Tibial nerve (tissue), 4 donors: ENCODE results near the gene KICS2. TPM values are rescaled to one million over a fixed set of nuclear protein-coding genes. Genes with fewer than 3 reads are reported as not detected.
A peak's percentile ranks its signal among the peaks of the same experiment; 100 is the strongest.

Experiments used
- DNase-seq, 2 donors: peaks; one replicate each; pipeline ENCODE4 v3.0.0-alpha.2; 2019; ENCODE audit warnings: low spot score in 2 of 2
- H3K27ac ChIP-seq, 4 donors: fragments of 200-600 bp; sonication (generic) in 3 of 4; one replicate each; pipeline ENCODE4 v1.5.1; 2017 to 2019; ENCODE audit warnings: mild to moderate bottlenecking in 1 of 4
- H3K27me3 ChIP-seq, 2 donors: fragments of 200-600 bp; sonication (generic) in 1 of 2; one replicate each; pipeline versions ENCODE4 v1.5.1 to v1.6.0; 2017 to 2019
- H3K36me3 ChIP-seq, 3 donors: fragments of 200-600 bp; sonication (generic); one replicate each; pipeline ENCODE4 v1.5.1; 2018 to 2019
- H3K4me1 ChIP-seq, 4 donors: fragments of 200-600 bp; sonication (generic) in 3 of 4; one replicate each; pipeline ENCODE4 v1.5.1; 2017 to 2019
- H3K4me3 ChIP-seq, 4 donors: fragments of 200-600 bp; sonication (generic) in 3 of 4; one replicate each; pipeline ENCODE4 v1.5.1; 2017 to 2019; ENCODE audit warnings: mild to moderate bottlenecking in 1 of 4, moderate library complexity in 1 of 4
- H3K9me3 ChIP-seq, 4 donors: fragments of 200-600 bp; sonication (generic) in 3 of 4; one replicate each; pipeline ENCODE4 v1.5.1; 2017 to 2019
- EP300 ChIP-seq, 2 donors: sonication (generic); formaldehyde crosslinking; IDR thresholded peaks; one replicate each; pipeline ENCODE4 v1.6.1; 2017; ENCODE audit warnings: antibody characterized with exemption in 2 of 2, mild to moderate bottlenecking in 1 of 2
- POLR2A ChIP-seq, 2 donors: fragments of 450-650 bp; IDR thresholded peaks; one replicate each; pipeline ENCODE4 v1.6.1; 2017; ENCODE audit warnings: antibody characterized with exemption in 2 of 2, mild to moderate bottlenecking in 2 of 2, moderate library complexity in 2 of 2
- WGBS, 2 donors: methylation state at CpG; one replicate each; pipeline ENCODE4 v1.1.5; 2018; 5-methylcytosine and 5-hydroxymethylcytosine counted together
- small RNA-seq: library from RNA; depleted of rRNA; stranded (forward); fragments of <200 nt; gene quantifications from one replicate; pipeline ENCODE3, GENCODE V24; 2016
- total RNA-seq, 4 donors: library from RNA; depleted of rRNA; stranded (reverse); fragments of >200 nt; gene quantifications; one replicate each; pipeline ENCODE4 v1.1.0, GENCODE V29; 2016
- TF ChIP-seq, protein P1 (sequence below), 5 experiments: fragments of 200-600 bp in 3 of 5; fragments of 450-650 bp in 2 of 5; sonication (generic) in 3 of 5; IDR thresholded peaks; one replicate each; pipeline ENCODE4 v1.5.1; 2016 to 2019; ENCODE audit warnings: antibody characterized with exemption in 5 of 5, mild to moderate bottlenecking in 3 of 5, moderate library complexity in 2 of 5

KICS2 gene
- total RNA-seq, 4 donors from 2014 or later, result 7.6 to 14.4 (median 9.8) TPM

DNA sequence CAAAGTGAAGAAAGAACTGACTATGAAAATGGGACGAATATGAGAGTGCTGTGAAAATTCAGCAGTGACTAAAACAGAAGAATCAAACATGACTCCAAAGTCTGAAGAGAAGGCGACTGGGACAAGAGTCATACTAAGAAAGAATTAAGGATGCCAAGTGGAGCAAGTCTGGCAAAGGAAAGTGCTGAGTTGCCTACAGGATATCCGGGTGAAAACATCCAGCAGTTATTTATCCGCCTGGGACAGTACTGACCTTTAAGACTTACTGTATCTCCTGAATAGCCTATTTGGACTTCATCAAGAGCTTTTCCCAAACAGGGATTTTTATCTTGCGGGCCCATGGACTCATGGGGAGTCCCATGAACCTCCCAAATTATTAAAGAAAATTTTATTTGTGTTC is 41.1 kb downstream of the KICS2 start:
- peak overlapping the region in 2 of 4 donors; percentile 18 to 73 for H3K27ac ChIP-seq
- H3K27me3 ChIP-seq, result no peaks in the 10 kb centered on the region
- H3K4me3 ChIP-seq, result no peak overlapping the region
- no peaks in the 10 kb centered on the region for H3K36me3 ChIP-seq
- peaks cover 0 to 17% (median 3%) of the 10 kb centered on the region in 4 donors for H3K4me1 ChIP-seq
- 41 to 50% methylated on average over 5 of the region's 5 CpGs for WGBS, 2 donors
- no peak for DNase-seq
- TF ChIP-seq EP300 (IDR thresholded peaks at IDR 0.05), result no peak
- TF ChIP-seq, protein P1, sequence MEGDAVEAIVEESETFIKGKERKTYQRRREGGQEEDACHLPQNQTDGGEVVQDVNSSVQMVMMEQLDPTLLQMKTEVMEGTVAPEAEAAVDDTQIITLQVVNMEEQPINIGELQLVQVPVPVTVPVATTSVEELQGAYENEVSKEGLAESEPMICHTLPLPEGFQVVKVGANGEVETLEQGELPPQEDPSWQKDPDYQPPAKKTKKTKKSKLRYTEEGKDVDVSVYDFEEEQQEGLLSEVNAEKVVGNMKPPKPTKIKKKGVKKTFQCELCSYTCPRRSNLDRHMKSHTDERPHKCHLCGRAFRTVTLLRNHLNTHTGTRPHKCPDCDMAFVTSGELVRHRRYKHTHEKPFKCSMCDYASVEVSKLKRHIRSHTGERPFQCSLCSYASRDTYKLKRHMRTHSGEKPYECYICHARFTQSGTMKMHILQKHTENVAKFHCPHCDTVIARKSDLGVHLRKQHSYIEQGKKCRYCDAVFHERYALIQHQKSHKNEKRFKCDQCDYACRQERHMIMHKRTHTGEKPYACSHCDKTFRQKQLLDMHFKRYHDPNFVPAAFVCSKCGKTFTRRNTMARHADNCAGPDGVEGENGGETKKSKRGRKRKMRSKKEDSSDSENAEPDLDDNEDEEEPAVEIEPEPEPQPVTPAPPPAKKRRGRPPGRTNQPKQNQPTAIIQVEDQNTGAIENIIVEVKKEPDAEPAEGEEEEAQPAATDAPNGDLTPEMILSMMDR (IDR thresholded peaks at IDR 0.05), result no peak
- no peak for TF ChIP-seq POLR2A (IDR thresholded peaks at IDR 0.05)
- no peaks in the 10 kb centered on the region for H3K9me3 ChIP-seq

DNA sequence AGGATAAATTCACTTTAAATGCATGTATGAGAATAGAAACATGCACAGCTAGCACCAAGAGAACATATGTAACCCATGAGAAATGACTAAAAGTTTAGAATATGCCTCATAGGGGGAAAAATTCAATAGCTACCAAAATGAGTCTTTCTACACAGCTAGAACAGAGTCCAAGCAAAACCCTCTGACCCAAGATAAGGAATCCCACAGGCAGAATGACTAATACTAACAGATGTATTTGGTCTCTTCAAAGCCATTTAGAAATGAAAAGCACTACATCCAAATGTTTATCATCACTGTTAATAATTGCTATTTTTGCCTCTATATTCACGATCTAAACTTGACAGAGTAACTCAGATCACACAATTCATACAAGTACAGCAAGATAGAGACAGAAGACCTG is 44.0 kb downstream of the KICS2 start:
- WGBS, 2 donors, result 76 to 91% methylated on average over 1 of the region's 1 CpG
- Histone ChIP-seq H3K4me3 (no peak overlapping the region), H3K36me3 (no peaks in the 10 kb centered on the region), H3K27me3 (no peaks in the 10 kb centered on the region), H3K27ac (no peak overlapping the region), H3K4me1 (peaks cover 0 to 17% (median 3%) of the 10 kb centered on the region in 4 donors), H3K9me3 (no peaks in the 10 kb centered on the region)
- no peak for TF ChIP-seq POLR2A (IDR thresholded peaks at IDR 0.05)
- TF ChIP-seq, protein P1 (IDR thresholded peaks at IDR 0.05), result no peak
- TF ChIP-seq EP300 (IDR thresholded peaks at IDR 0.05), result no peak
- no peak for DNase-seq

DNA sequence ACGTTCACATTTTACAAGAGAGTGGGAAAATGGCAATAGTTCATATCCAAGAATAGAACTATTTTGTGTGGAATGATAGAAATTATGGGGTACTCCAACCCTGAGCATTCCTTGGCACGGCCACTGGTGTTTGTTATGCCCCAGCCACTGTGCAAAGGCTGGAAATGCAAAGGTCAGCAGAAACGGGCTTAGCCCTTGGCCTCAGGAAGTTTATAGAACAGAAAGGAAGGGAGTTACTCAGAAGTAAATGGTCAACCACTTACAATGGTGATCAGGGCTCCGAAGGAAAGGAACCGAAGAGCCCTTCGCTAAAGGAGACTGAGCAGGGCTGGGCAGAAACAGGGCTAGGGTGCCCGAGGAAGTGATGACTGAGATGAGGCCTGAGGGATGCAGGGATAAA is 45.1 kb downstream of the KICS2 start:
- TF ChIP-seq, protein P1 (IDR thresholded peaks at IDR 0.05), result no peak
- no peak for TF ChIP-seq POLR2A (IDR thresholded peaks at IDR 0.05)
- Histone ChIP-seq H3K9me3 (no peaks in the 10 kb centered on the region), H3K27ac (no peak overlapping the region), H3K27me3 (no peaks in the 10 kb centered on the region), H3K36me3 (no peaks in the 10 kb centered on the region), H3K4me3 (no peak overlapping the region), H3K4me1 (peaks cover 0 to 13% (median 3%) of the 10 kb centered on the region in 4 donors)
- 48 to 49% methylated on average over 7 of the region's 7 CpGs for WGBS, 2 donors
- DNase-seq, result no peak

DNA sequence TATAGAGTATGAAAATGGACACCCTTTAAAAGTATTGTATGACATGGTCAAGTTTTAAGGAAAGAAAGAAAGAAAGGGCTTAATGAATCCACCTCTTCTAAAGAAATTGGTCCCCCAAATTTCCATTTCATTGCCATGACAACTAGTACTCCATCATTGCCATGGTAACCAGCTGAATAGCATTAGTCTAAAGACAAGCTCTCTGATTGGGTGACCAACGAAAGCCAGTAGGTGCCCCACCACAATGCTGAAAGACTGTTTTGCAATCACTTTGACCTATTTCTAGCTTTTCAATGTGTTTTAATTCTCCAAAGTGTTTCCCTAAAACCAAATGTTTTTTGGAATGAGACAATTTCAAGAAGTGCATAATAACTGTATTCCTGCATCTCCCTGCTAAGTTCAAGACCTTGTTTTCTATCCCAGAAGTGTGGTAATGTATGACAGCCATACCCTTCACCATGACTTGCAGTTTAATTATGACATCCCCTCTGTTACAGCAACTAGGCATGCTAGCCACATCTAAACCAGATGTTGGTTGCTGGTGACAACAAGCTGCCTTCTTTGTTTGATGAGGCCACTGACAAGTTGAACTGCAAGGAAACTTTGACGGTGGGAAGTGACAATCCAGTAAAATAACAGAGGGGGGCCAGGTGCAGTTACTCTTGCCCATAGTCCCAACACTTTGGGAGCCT is 46.7 kb downstream of the KICS2 start:
- Histone ChIP-seq H3K4me1 (no peaks in the 10 kb centered on the region), H3K36me3 (no peaks in the 10 kb centered on the region), H3K27ac (no peak overlapping the region), H3K4me3 (no peak overlapping the region), H3K9me3 (no peaks in the 10 kb centered on the region), H3K27me3 (no peaks in the 10 kb centered on the region)
- DNase-seq, result no peak
- WGBS, 2 donors, result 61 to 65% methylated on average over 2 of the region's 2 CpGs
- no peak for TF ChIP-seq POLR2A (IDR thresholded peaks at IDR 0.05)
- TF ChIP-seq, protein P1 (IDR thresholded peaks at IDR 0.05), result no peak
- no peak for TF ChIP-seq EP300 (IDR thresholded peaks at IDR 0.05)

DNA sequence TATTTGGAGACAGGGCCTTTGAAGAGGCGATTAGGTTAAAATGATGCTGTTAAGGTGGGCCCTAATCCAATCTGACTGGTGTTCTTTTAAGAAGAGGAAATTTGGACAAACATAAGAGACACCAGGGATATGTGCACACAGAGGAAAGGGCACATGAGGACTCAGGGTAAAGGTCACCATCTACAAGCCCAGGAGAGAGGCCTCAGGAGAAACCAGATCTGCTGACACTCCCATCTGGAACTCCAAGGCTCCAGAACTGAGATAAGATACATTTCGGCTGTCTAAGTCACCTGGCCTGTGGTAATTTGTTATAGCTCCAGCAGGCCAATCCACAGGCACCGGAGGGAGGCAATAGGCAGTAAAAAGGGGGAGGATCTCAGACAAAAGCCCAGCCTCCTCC is 48.6 kb downstream of the KICS2 start:
- Histone ChIP-seq H3K36me3 (no peaks in the 10 kb centered on the region), H3K27me3 (no peaks in the 10 kb centered on the region), H3K4me3 (no peak overlapping the region), H3K9me3 (no peaks in the 10 kb centered on the region), H3K27ac (no peak overlapping the region), H3K4me1 (no peaks in the 10 kb centered on the region)
- TF ChIP-seq, protein P1 (IDR thresholded peaks at IDR 0.05), result no peak
- no peak for TF ChIP-seq POLR2A (IDR thresholded peaks at IDR 0.05)
- TF ChIP-seq EP300 (IDR thresholded peaks at IDR 0.05), result no peak
- no peak for DNase-seq
- WGBS, 2 donors, result 83 to 95% methylated on average over 3 of the region's 3 CpGs

Small RNAs within 50 kb of the gene (small RNA-seq; reads per million reads assigned to genes)
- gene RNU5A-7P, result not detected
- not detected for gene RNU6-1009P

Other genes with a start within 250 kb of the KICS2 start
- 10 to 100 TPM in 2 of 4 donors, 1 to 10 TPM in 2; 8.7 to 11.6 (median 9.7) TPM for gene C12orf56, start 168.5 kb upstream of the KICS2 start, total RNA-seq
- 10 to 100 TPM; 42.6 to 53.3 (median 45.3) TPM for gene XPOT, start 182.1 kb upstream of the KICS2 start, total RNA-seq
- 10 to 100 TPM; 25.2 to 36.7 (median 29.3) TPM for gene TBK1, start 229.8 kb upstream of the KICS2 start, total RNA-seq